ENCODE measurements around the gene ADARB1. TPM values are rescaled to one million over a fixed set of nuclear protein-coding genes. Genes with fewer than 3 reads are reported as not detected.

Gene ADARB1
- total RNA-seq, 2 experiments from 2014 or later = 27.5 to 28.6 TPM

GRCh38 chr21:45136500-45136899 lies 62.1 kb downstream of the ADARB1 start:
- Histone ChIP-seq H3K36me3 (ENCODE audit: insufficient read depth, low read length) (peaks cover 5% of the 10 kb centered on the region), H3K9me3 (ENCODE audit: control insufficient read depth in 1 of 2, insufficient read depth in 1 of 2, low read length in 2 of 2) (no peaks in the 10 kb centered on the region), H3K4me1 (ENCODE audit: insufficient read depth, low read length) (peaks cover 22% of the 10 kb centered on the region), H3K27me3 (ENCODE audit: control insufficient read depth in 1 of 2, insufficient read depth in 2 of 2, low read length in 2 of 2) (no peaks in the 10 kb centered on the region), H3K27ac (ENCODE audit: low read depth in 1 of 2, low read length in 2 of 2) (no peak overlapping the region), H3K4me3 (ENCODE audit: low read length) (no peak overlapping the region)
- intact Hi-C loops (cut with DNase I, micrococcal nuclease) = no loop called here
- no peaks in the 10 kb centered on the region for H3K9me3 Mint-ChIP-seq
- no peak for TF ChIP-seq CTCF (IDR thresholded peaks at IDR 0.05)
- POLR2A ChIA-PET = interaction anchor here (1.0 to 1.2 kb wide), 2 partner anchors 15 to 151 kb away, joined by 3 to 5 read pairs; partner anchors contain the start of gene POFUT2
- no peak for DNase-seq
- CTCF ChIA-PET = interaction anchor here (0.7 to 3.5 kb wide), 9 partner anchors 7 to 221 kb away, joined by 3 to 31 read pairs (median 4); no protein-coding TSS in a partner anchor
- H3K4me3 Mint-ChIP-seq = no peak overlapping the region
- ATAC-seq (ENCODE audit: poor library complexity) = no peak
- H3K27me3 Mint-ChIP-seq = no peaks in the 10 kb centered on the region
- peaks cover 29% of the 10 kb centered on the region for H3K4me1 Mint-ChIP-seq (ENCODE audit: low read depth)
- peaks cover 11% of the 10 kb centered on the region for H3K36me3 Mint-ChIP-seq (ENCODE audit: low read depth)
- H3K27ac Mint-ChIP-seq = no peak overlapping the region

- peaks cover 11% of the 10 kb centered on the region for H3K36me3 Mint-ChIP-seq (ENCODE audit: low read depth)
- Histone ChIP-seq H3K4me1 (ENCODE audit: insufficient read depth, low read length) (peaks cover 22% of the 10 kb centered on the region), H3K27me3 (ENCODE audit: control insufficient read depth in 1 of 2, insufficient read depth in 2 of 2, low read length in 2 of 2) (no peaks in the 10 kb centered on the region), H3K9me3 (ENCODE audit: control insufficient read depth in 1 of 2, insufficient read depth in 1 of 2, low read length in 2 of 2) (no peaks in the 10 kb centered on the region), H3K27ac (ENCODE audit: low read depth in 1 of 2, low read length in 2 of 2) (no peak overlapping the region), H3K36me3 (ENCODE audit: insufficient read depth, low read length) (peaks cover 5% of the 10 kb centered on the region), H3K4me3 (ENCODE audit: low read length) (no peak overlapping the region)
- intact Hi-C loops (cut with DNase I, micrococcal nuclease) = loop anchor here in 1 of 2 experiments (1.0 kb wide), 1 partner anchor 188 kb away; no protein-coding TSS in a partner anchor
- ATAC-seq (ENCODE audit: poor library complexity) (peak; percentile 52), DNase-seq (peak; percentile 31 to 78 (median 58))
- H3K4me1 Mint-ChIP-seq (ENCODE audit: low read depth) = peaks cover 29% of the 10 kb centered on the region
- ChIA-PET CTCF (interaction anchor here (0.7 to 3.5 kb wide), 13 partner anchors 8 to 222 kb away, joined by 3 to 31 read pairs (median 4); no protein-coding TSS in a partner anchor), POLR2A (interaction anchor here (0.6 to 1.2 kb wide), 3 partner anchors 15 to 612 kb away, joined by 3 to 5 read pairs (median 3); partner anchors contain the start of gene POFUT2)
- no peaks in the 10 kb centered on the region for H3K27me3 Mint-ChIP-seq
- peak; percentile 74 for TF ChIP-seq CTCF (IDR thresholded peaks at IDR 0.05)
- no peaks in the 10 kb centered on the region for H3K9me3 Mint-ChIP-seq
- no peak overlapping the region for H3K27ac Mint-ChIP-seq
- no peak overlapping the region for H3K4me3 Mint-ChIP-seq
These were observed 62.7 kb downstream of the ADARB1 start for GRCh38 chr21:45136927-45137611.

- no peak for TF ChIP-seq CTCF (IDR thresholded peaks at IDR 0.05)
- peaks cover 6% of the 10 kb centered on the region for H3K36me3 ChIP-seq (ENCODE audit: insufficient read depth, low read length)
- Mint-ChIP-seq H3K27me3 (no peaks in the 10 kb centered on the region), H3K36me3 (ENCODE audit: low read depth) (peaks cover 11% of the 10 kb centered on the region), H3K4me3 (no peak overlapping the region), H3K4me1 (ENCODE audit: low read depth) (peaks cover 25% of the 10 kb centered on the region), H3K9me3 (no peaks in the 10 kb centered on the region), H3K27ac (no peak overlapping the region)
- intact Hi-C loops (cut with DNase I, micrococcal nuclease) = loop anchor here in 1 of 2 experiments (1.0 kb wide), 1 partner anchor 188 kb away; no protein-coding TSS in a partner anchor
- ChIA-PET CTCF (interaction anchor here (0.7 to 3.5 kb wide), 11 partner anchors 8 to 211 kb away, joined by 3 to 31 read pairs (median 4); no protein-coding TSS in a partner anchor), POLR2A (interaction anchor here (0.6 to 1.2 kb wide), 4 partner anchors 14 to 612 kb away, joined by 3 to 5 read pairs (median 4); partner anchors contain the start of genes ADARB1 and POFUT2)
- peaks cover 19% of the 10 kb centered on the region for H3K4me1 ChIP-seq (ENCODE audit: insufficient read depth, low read length)
- no peak for ATAC-seq (ENCODE audit: poor library complexity)
- no peak for DNase-seq
- no peaks in the 10 kb centered on the region for H3K9me3 ChIP-seq (ENCODE audit: control insufficient read depth in 1 of 2, insufficient read depth in 1 of 2, low read length in 2 of 2)
- H3K27ac ChIP-seq (ENCODE audit: low read depth in 1 of 2, low read length in 2 of 2) = no peak overlapping the region
- H3K27me3 ChIP-seq (ENCODE audit: control insufficient read depth in 1 of 2, insufficient read depth in 2 of 2, low read length in 2 of 2) = no peaks in the 10 kb centered on the region
- H3K4me3 ChIP-seq (ENCODE audit: low read length) = no peak overlapping the region
These were observed 63.2 kb downstream of the ADARB1 start for GRCh38 chr21:45137612-45137937.

Data from CD4-positive, alpha-beta T cell (primary cell).